ENCODE results near the gene AP1M2.

DNA sequence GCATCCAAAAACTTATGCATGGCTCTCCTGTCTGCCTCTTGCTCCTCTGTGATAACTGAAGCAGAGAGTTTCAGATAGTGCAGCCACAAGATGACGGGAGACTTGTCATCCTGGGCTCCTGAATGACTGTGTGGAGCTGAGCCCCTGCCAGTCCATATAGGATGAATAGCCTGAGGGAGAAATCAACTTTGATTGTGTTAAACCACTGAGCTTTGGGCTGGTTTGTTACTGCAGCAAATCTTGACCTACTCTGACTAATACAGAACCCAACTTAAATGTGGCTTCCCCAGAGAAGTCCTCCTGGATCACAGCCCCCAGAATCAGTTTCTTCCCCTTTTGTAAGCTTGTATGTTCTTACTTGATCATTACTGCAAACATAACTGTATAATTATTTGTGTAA, 54.7 kb downstream of the AP1M2 start:
- TF ChIP-seq, protein P1, sequence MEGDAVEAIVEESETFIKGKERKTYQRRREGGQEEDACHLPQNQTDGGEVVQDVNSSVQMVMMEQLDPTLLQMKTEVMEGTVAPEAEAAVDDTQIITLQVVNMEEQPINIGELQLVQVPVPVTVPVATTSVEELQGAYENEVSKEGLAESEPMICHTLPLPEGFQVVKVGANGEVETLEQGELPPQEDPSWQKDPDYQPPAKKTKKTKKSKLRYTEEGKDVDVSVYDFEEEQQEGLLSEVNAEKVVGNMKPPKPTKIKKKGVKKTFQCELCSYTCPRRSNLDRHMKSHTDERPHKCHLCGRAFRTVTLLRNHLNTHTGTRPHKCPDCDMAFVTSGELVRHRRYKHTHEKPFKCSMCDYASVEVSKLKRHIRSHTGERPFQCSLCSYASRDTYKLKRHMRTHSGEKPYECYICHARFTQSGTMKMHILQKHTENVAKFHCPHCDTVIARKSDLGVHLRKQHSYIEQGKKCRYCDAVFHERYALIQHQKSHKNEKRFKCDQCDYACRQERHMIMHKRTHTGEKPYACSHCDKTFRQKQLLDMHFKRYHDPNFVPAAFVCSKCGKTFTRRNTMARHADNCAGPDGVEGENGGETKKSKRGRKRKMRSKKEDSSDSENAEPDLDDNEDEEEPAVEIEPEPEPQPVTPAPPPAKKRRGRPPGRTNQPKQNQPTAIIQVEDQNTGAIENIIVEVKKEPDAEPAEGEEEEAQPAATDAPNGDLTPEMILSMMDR (conservative IDR thresholded peaks at IDR 0.05) = no peak
- no peak for TF ChIP-seq ZFX (IDR thresholded peaks at IDR 0.05)

All from C4-2B (cell line).